K562 (cell line): Measurements from ENCODE around the gene PPP4R4. TPM values are rescaled to one million over a fixed set of nuclear protein-coding genes. Genes with fewer than 3 reads are reported as not detected.

Source experiments
- ATAC-seq: fragments of 200-7000 bp; cut with Tn5 transposase; 3 replicates; pipeline ENCODE4 v1.9.1; 2020; ENCODE audit warnings: moderate library complexity
- BruUV-seq: library from RNA; stranded (reverse); fragments of 400-500 nt; replicated peaks from 2 replicates; lab custom pipeline; 2021; lab: Mats Ljungman, UMichigan
- CTCF ChIA-PET: fragments of 300-600 bp; formaldehyde crosslinking; extraction: SDS; loops from one replicate; lab custom pipeline; 2021; ENCODE audit warnings: low intra/inter-chr PET ratio; lab: Yijun Ruan, JAX
- POLR2A ChIA-PET: fragments of 300-600, 350-650 bp; sonication (Branson Sonifier 250); formaldehyde crosslinking; extraction: SDS; loops from one replicate; lab custom pipeline; 2021; ENCODE audit warnings: antibody characterized with exemption, inconsistent platforms; lab: Yijun Ruan, JAX
- DNase-seq, 4 experiments: peaks; one replicate each; pipeline versions ENCODE4 v3.0.0 to v3.0.0-alpha.2; 2011 to 2018; ENCODE audit warnings: low spot score in 3 of 4, mixed read lengths in 3 of 4; ENCODE audit errors: extremely low read depth in 1 of 4
- FAIRE-seq: peaks from 2 replicates; lab custom pipeline; 2011; peaks lifted over from hg19 to GRCh38; lab: Jason Lieb, UNC
- H2AFZ ChIP-seq: 2 replicates; pipeline ENCODE4 v1.6.0; 2011; ENCODE audit warnings: low read depth, low read length, control low read depth, inconsistent platforms
- H3K27ac ChIP-seq: fragments of 200-600 bp; 3 replicates; pipeline ENCODE4 v1.8.0; 2011; ENCODE audit warnings: low read depth, mild to moderate bottlenecking, control low read depth, inconsistent platforms, low read length, moderate library complexity, mixed read lengths; ENCODE audit errors: extremely low read depth
- H3K27me3 ChIP-seq, 2 experiments: fragments of 300-600 bp in 1 of 2; 2 replicates in 1 of 2; 3 replicates in 1 of 2; pipeline versions ENCODE4 v1.6.0 to v1.8.0; 2011; ENCODE audit warnings: inconsistent platforms in 2 of 2, low read length in 2 of 2, mild to moderate bottlenecking in 1 of 2, mixed read lengths in 1 of 2, moderate library complexity in 1 of 2; ENCODE audit not compliant: control insufficient read depth in 2 of 2, insufficient read depth in 2 of 2
- H3K36me3 ChIP-seq: fragments of 300-600 bp; 3 replicates; pipeline ENCODE4 v1.8.0; 2011; ENCODE audit warnings: mild to moderate bottlenecking, low read length, inconsistent platforms; ENCODE audit not compliant: control insufficient read depth, insufficient read depth
- H3K4me1 ChIP-seq, 2 experiments: fragments of 200-600 bp in 1 of 2; replicated peaks in 1 of 2; 2 replicates in 1 of 2; 3 replicates in 1 of 2; pipeline versions ENCODE4 v1.5.1 to v1.8.0; 2011; ENCODE audit warnings: inconsistent platforms in 2 of 2, low read length in 2 of 2, mild to moderate bottlenecking in 1 of 2, mixed read lengths in 1 of 2, moderate library complexity in 1 of 2; ENCODE audit not compliant: control insufficient read depth in 2 of 2, insufficient read depth in 2 of 2
- H3K4me2 ChIP-seq: 2 replicates; pipeline ENCODE4 v1.6.1; 2011; ENCODE audit warnings: low read length, control low read depth, inconsistent platforms, mixed read lengths; ENCODE audit not compliant: insufficient read depth
- H3K4me3 ChIP-seq: fragments of 200-600 bp; sonication (generic), shearing (Covaris generic); 2 replicates; pipeline ENCODE4 v1.5.1; 2016; ENCODE audit warnings: control low read depth, inconsistent platforms
- H3K79me2 ChIP-seq: fragments of 200-600 bp; 3 replicates; pipeline ENCODE4 v1.8.0; 2011; ENCODE audit warnings: low read length, inconsistent platforms; ENCODE audit not compliant: control insufficient read depth, insufficient read depth
- H3K9ac ChIP-seq, 2 experiments: 2 replicates each; pipeline versions ENCODE4 v1.6.0 to v1.6.1; 2011; ENCODE audit warnings: low read depth in 2 of 2, low read length in 2 of 2, control low read depth in 1 of 2, inconsistent platforms in 1 of 2, mild to moderate bottlenecking in 1 of 2, mixed read lengths in 1 of 2; ENCODE audit not compliant: insufficient read depth in 1 of 2
- H3K9me1 ChIP-seq: one replicate; pipeline ENCODE4 v1.6.0; 2011; ENCODE audit warnings: inconsistent platforms, mild to moderate bottlenecking, low read length, moderate library complexity; ENCODE audit not compliant: control insufficient read depth, insufficient read depth
- H3K9me3 ChIP-seq: replicated peaks from 2 replicates; pipeline ENCODE4 v1.5.1; 2011; ENCODE audit warnings: low read depth, low read length, inconsistent platforms; ENCODE audit not compliant: control insufficient read depth, insufficient read depth
- H4K20me1 ChIP-seq: replicated peaks from 2 replicates; pipeline ENCODE4 v1.6.1; 2011; ENCODE audit warnings: low read length, inconsistent platforms, mixed read lengths; ENCODE audit not compliant: control insufficient read depth, insufficient read depth
- HEY1 ChIP-seq: fragments of 250-450 bp; sonication (Bioruptor Pico); IDR thresholded peaks from 2 replicates; pipeline ENCODE4 v1.5.0; 2020; ENCODE audit warnings: mild to moderate bottlenecking, moderate library complexity, borderline replicate concordance
- MAFK ChIP-seq: IDR thresholded peaks from 2 replicates; pipeline ENCODE4 v1.6.1; 2011; ENCODE audit warnings: low read length, improper control_type of control experiment
- MTA2 ChIP-seq: fragments of 450-650 bp; IDR thresholded peaks from 2 replicates; pipeline ENCODE4 v1.6.1; 2016; ENCODE audit warnings: low read depth
- NRF1 ChIP-seq, 2 experiments: fragments of 450-650 bp; IDR thresholded peaks in 1 of 2; conservative IDR thresholded peaks in 1 of 2; 2 replicates each; pipeline ENCODE4 v1.6.1; 2014; ENCODE audit warnings: mild to moderate bottlenecking in 2 of 2
- RBM22 ChIP-seq: fragments of 200-400 bp; formaldehyde crosslinking; IDR thresholded peaks from 2 replicates; pipeline ENCODE4 v1.6.1; 2018; ENCODE audit warnings: low read length, low read depth; ENCODE audit not compliant: poor library complexity, severe bottlenecking
- RHOXF2B ChIP-seq: fragments of 250-450 bp; sonication (Bioruptor Pico); conservative IDR thresholded peaks from 2 replicates; pipeline ENCODE4 v1.5.1; 2021
- TAF9B ChIP-seq: fragments of 450-650 bp; IDR thresholded peaks from 2 replicates; pipeline ENCODE4 v1.6.1; 2018; ENCODE audit warnings: mild to moderate bottlenecking; ENCODE audit not compliant: partially characterized antibody
- TGIF2 ChIP-seq: sonication (generic); formaldehyde crosslinking; IDR thresholded peaks from 2 replicates; pipeline ENCODE4 v1.8.1; 2022; ENCODE audit warnings: mild to moderate bottlenecking, missing genetic modification reagents, moderate library complexity
- U2AF1 ChIP-seq: fragments of 200-400 bp; formaldehyde crosslinking; optimal IDR thresholded peaks from 2 replicates; pipeline ENCODE3; 2017; ENCODE audit warnings: mild to moderate bottlenecking, low read depth, low read length, moderate library complexity
- ZNF41 ChIP-seq: fragments of 250-450 bp; sonication (Bioruptor Pico); conservative IDR thresholded peaks from 2 replicates; pipeline ENCODE4 v1.4.0; 2020; ENCODE audit warnings: mild to moderate bottlenecking
- ZNF431 ChIP-seq: sonication (generic); formaldehyde crosslinking; IDR thresholded peaks from 2 replicates; pipeline ENCODE4 v1.8.0; 2022; ENCODE audit warnings: mild to moderate bottlenecking, missing genetic modification reagents
- ZNF699 ChIP-seq: fragments of 250-450 bp; sonication (Bioruptor Pico); IDR thresholded peaks from 2 replicates; pipeline ENCODE4 v1.8.0; 2021; ENCODE audit warnings: mild to moderate bottlenecking, moderate library complexity; ENCODE audit not compliant: insufficient replicate concordance
- WGBS: fragments of 100-300 bp; shearing (Covaris generic); methylation state at CpG from one replicate; pipeline ENCODE4 v1.1.6; 2016; ENCODE audit warnings: low coverage, mixed read lengths; ENCODE audit not compliant: insufficient coverage; ENCODE audit errors: missing lambda C conversion rate; 5-methylcytosine and 5-hydroxymethylcytosine counted together
- in situ Hi-C: fragments of 300-500 bp; cut with MboI; formaldehyde crosslinking; loops from 4 replicates; pipeline ENCODE4 v1.15.0; 2018; ENCODE audit warnings: inconsistent platforms, mixed read lengths
- intact Hi-C: fragments of 100-400 bp; cut with micrococcal nuclease; formaldehyde crosslinking; loops from 2 replicates; pipeline ENCODE4 v1.14.2; 2022
- polyA plus RNA-seq, 8 experiments: library from polyadenylated mRNA; depleted of rRNA in 4 of 8; stranded (reverse) in 5 of 8; unstranded in 3 of 8; fragments of >200 nt; fragmentation: Nextera tagmentation in 2 of 8; fragmentation: Illumina TruSeq in 1 of 8; extraction: Ambion mirVana in 2 of 8; extraction: Trizol in 1 of 8; gene quantifications; 2 replicates each; pipeline versions ENCODE4 v1.2.1 to v1.2.3, GENCODE V29; 2011 to 2014; ENCODE audit warnings: inconsistent platforms in 1 of 8, missing spikeins in 1 of 8
- total RNA-seq, 7 experiments: library from RNA; depleted of rRNA in 6 of 7; stranded (reverse); fragments of >200 nt in 6 of 7; fragmentation: Illumina TruSeq in 2 of 7; extraction: Trizol in 2 of 7; gene quantifications; 2 replicates each; pipeline versions ENCODE4 v1.2.1 to v1.2.3, GENCODE V29; 2011 to 2021; ENCODE audit warnings: low replicate concordance in 1 of 7
- TF ChIP-seq, protein P1 (sequence below): fragments of 250-450 bp; sonication (Bioruptor Pico); IDR thresholded peaks from 2 replicates; pipeline ENCODE4 v1.9.0; 2021; ENCODE audit warnings: mild to moderate bottlenecking, inconsistent platforms
- TF ChIP-seq, protein P2 (sequence below): fragments of 450-650 bp; IDR thresholded peaks from 2 replicates; pipeline ENCODE4 v1.6.1; 2018; ENCODE audit warnings: mild to moderate bottlenecking, low read depth; ENCODE audit not compliant: partially characterized antibody

PPP4R4 gene
- total and polyA plus RNA-seq, 9 of the 15 experiments (the other 6 are each of a cell fraction or from before 2014, with no cell fraction given), result 0.11 to 0.26 TPM; not detected in 7

DNA sequence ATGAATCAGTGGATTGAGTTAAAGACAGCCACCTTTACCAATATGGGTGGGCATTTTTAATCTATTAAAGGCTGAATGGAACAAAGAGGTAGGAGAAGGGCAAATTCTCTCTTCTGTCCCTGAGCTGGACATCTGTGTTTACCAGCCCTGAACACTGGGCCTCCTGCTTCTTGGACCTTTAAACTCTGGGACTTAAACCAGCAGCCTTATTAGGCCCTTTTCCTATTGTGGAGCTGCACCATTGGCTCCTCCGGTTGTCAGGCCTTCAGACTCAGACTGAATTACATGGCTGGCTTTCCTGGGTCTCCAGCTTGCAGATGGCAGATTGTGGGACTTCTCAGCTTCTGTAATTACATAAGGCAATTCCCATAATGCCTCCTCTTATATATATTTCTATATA is 142.6 kb downstream of the PPP4R4 start:
- 0% methylated on average over 1 of the region's 1 CpG for WGBS
- FAIRE-seq (no peak), ATAC-seq (no peak), DNase-seq (no peak)
- Histone ChIP-seq H3K27me3 (no peaks in the 10 kb centered on the region), H3K4me2 (no peak overlapping the region), H3K9me1 (no peaks in the 10 kb centered on the region), H4K20me1 (no peaks in the 10 kb centered on the region), H3K36me3 (no peaks in the 10 kb centered on the region), H3K4me1 (no peaks in the 10 kb centered on the region), H2AFZ (no peak overlapping the region), H3K9me3 (no peaks in the 10 kb centered on the region), H3K27ac (no peak overlapping the region), H3K79me2 (no peaks in the 10 kb centered on the region), H3K9ac (no peak overlapping the region), H3K4me3 (no peak overlapping the region)
- TF ChIP-seq ZNF41 (CRISPR knock-in tag), result no peak
- TF ChIP-seq HEY1 (CRISPR knock-in tag), result no peak
- no peak for TF ChIP-seq ZNF699 (CRISPR knock-in tag)
- TF ChIP-seq MTA2, result no peak
- in situ Hi-C loops, result no loop called here
- no TSS peak for BruUV-seq
- ChIA-PET POLR2A (interaction anchor here (0.7 kb wide), 1 partner anchor 38 kb away, joined by 3 read pairs; no protein-coding TSS in a partner anchor), CTCF (no interaction called here)
- intact Hi-C loops, result no loop called here

DNA sequence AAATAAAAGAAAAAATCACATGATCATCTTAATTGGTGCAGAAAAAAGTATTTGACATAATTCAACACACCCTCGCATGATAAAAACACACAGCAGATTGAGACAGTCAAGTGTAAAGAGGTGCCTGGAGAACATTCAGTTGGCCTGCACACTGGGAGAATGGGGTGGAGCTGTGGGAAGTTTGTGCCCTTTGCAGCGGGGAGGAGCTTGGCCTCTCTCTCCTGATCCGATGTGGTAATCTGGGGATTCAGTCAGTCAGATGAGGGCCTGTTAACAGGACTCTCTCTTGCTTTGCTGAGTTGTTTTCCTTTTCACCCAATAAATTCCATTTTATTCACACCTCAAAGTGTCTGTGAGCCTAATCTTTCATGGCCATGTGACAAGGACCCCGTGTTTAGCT is 143.1 kb downstream of the PPP4R4 start:
- Histone ChIP-seq H3K9me3 (no peaks in the 10 kb centered on the region), H3K4me3 (no peak overlapping the region), H3K27me3 (no peaks in the 10 kb centered on the region), H3K36me3 (no peaks in the 10 kb centered on the region), H3K79me2 (no peaks in the 10 kb centered on the region), H3K4me1 (no peaks in the 10 kb centered on the region), H3K4me2 (no peak overlapping the region), H4K20me1 (no peaks in the 10 kb centered on the region), H3K9me1 (no peaks in the 10 kb centered on the region), H2AFZ (no peak overlapping the region), H3K9ac (no peak overlapping the region), H3K27ac (no peak overlapping the region)
- intact Hi-C loops (no loop called here), in situ Hi-C loops (no loop called here)
- FAIRE-seq, result no peak
- no peak for ATAC-seq
- DNase-seq, result no peak
- CTCF ChIA-PET, result no interaction called here
- POLR2A ChIA-PET, result interaction anchor here (0.7 kb wide), 1 partner anchor 39 kb away, joined by 3 read pairs; no protein-coding TSS in a partner anchor
- 2% methylated on average over 4 of the region's 4 CpGs for WGBS
- no TSS peak for BruUV-seq
- no peak for TF ChIP-seq U2AF1
- no peak for TF ChIP-seq NRF1 (conservative IDR thresholded peaks at IDR 0.05 in 1 of 2, IDR thresholded peaks at IDR 0.05 in 1 of 2)
- TF ChIP-seq, protein P1, sequence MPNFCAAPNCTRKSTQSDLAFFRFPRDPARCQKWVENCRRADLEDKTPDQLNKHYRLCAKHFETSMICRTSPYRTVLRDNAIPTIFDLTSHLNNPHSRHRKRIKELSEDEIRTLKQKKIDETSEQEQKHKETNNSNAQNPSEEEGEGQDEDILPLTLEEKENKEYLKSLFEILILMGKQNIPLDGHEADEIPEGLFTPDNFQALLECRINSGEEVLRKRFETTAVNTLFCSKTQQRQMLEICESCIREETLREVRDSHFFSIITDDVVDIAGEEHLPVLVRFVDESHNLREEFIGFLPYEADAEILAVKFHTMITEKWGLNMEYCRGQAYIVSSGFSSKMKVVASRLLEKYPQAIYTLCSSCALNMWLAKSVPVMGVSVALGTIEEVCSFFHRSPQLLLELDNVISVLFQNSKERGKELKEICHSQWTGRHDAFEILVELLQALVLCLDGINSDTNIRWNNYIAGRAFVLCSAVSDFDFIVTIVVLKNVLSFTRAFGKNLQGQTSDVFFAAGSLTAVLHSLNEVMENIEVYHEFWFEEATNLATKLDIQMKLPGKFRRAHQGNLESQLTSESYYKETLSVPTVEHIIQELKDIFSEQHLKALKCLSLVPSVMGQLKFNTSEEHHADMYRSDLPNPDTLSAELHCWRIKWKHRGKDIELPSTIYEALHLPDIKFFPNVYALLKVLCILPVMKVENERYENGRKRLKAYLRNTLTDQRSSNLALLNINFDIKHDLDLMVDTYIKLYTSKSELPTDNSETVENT, result no peak
- TF ChIP-seq, protein P2, sequence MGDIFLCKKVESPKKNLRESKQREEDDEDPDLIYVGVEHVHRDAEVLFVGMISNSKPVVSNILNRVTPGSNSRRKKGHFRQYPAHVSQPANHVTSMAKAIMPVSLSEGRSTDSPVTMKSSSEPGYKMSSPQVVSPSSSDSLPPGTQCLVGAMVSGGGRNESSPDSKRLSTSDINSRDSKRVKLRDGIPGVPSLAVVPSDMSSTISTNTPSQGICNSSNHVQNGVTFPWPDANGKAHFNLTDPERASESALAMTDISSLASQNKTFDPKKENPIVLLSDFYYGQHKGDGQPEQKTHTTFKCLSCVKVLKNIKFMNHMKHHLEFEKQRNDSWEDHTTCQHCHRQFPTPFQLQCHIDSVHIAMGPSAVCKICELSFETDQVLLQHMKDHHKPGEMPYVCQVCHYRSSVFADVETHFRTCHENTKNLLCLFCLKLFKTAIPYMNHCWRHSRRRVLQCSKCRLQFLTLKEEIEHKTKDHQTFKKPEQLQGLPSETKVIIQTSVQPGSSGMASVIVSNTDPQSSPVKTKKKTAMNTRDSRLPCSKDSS, result no peak
- TF ChIP-seq TGIF2, result no peak
- TF ChIP-seq ZNF431 (CRISPR knock-in tag), result no peak
- no peak for TF ChIP-seq RBM22
- TF ChIP-seq MAFK, result no peak
- TF ChIP-seq RHOXF2B, result no peak
- no peak for TF ChIP-seq TAF9B
